Hepatocyte (in vitro differentiated cells): ENCODE data around the gene PRDM16. TPM values are rescaled to one million over a fixed set of nuclear protein-coding genes. Genes with fewer than 3 reads are reported as not detected.

Source experiments
- DNase-seq: peaks from one replicate; pipeline ENCODE4 v3.0.0-alpha.2; 2016; ENCODE audit warnings: low spot score
- H2AFZ ChIP-seq: fragments of 200-600 bp; sonication (generic); 2 replicates; pipeline ENCODE4 v1.6.0; 2016; ENCODE audit warnings: antibody characterized with exemption, mild to moderate bottlenecking
- H3K27ac ChIP-seq: fragments of 200-600 bp; sonication (generic); 2 replicates; pipeline ENCODE4 v1.5.1; 2016; ENCODE audit warnings: mild to moderate bottlenecking
- H3K27me3 ChIP-seq: fragments of 200-600 bp; sonication (generic); 2 replicates; pipeline ENCODE4 v1.6.1; 2016
- H3K36me3 ChIP-seq: fragments of 200-600 bp; sonication (generic); replicated peaks from 2 replicates; pipeline ENCODE4 v1.5.1; 2016; ENCODE audit warnings: low read depth; ENCODE audit not compliant: insufficient read depth
- H3K4me1 ChIP-seq: fragments of 200-600 bp; sonication (generic); 2 replicates; pipeline ENCODE4 v1.5.1; 2016; ENCODE audit warnings: mild to moderate bottlenecking, moderate library complexity; ENCODE audit not compliant: insufficient read depth
- H3K4me2 ChIP-seq: fragments of 200-600 bp; sonication (generic); 2 replicates; pipeline ENCODE4 v1.6.0; 2016
- H3K4me3 ChIP-seq: fragments of 200-600 bp; sonication (generic); 2 replicates; pipeline ENCODE4 v1.5.1; 2016; ENCODE audit warnings: mild to moderate bottlenecking
- H3K79me2 ChIP-seq: fragments of 200-600 bp; sonication (generic); 2 replicates; pipeline ENCODE4 v1.6.0; 2017; ENCODE audit warnings: mild to moderate bottlenecking
- H3K9me2 ChIP-seq: fragments of 200-600 bp; sonication (generic); replicated peaks from 2 replicates; pipeline ENCODE4 v1.6.0; 2017; ENCODE audit warnings: mild to moderate bottlenecking; ENCODE audit not compliant: insufficient read depth
- H3K9me3 ChIP-seq: fragments of 200-600 bp; sonication (generic); 2 replicates; pipeline ENCODE4 v1.5.1; 2016; ENCODE audit warnings: low read depth, mild to moderate bottlenecking
- H4K20me1 ChIP-seq: fragments of 200-600 bp; sonication (generic); 2 replicates; pipeline ENCODE4 v1.6.0; 2016; ENCODE audit warnings: mild to moderate bottlenecking; ENCODE audit not compliant: insufficient read depth, poor library complexity, severe bottlenecking
- CTCF ChIP-seq: fragments of 200-600 bp; sonication (generic); IDR thresholded peaks from 2 replicates; pipeline ENCODE4 v1.5.1; 2016; ENCODE audit warnings: antibody characterized with exemption, mild to moderate bottlenecking; ENCODE audit not compliant: poor library complexity
- EZH2 ChIP-seq: fragments of 200-600 bp; sonication (generic); IDR thresholded peaks from 2 replicates; pipeline ENCODE4 v1.6.1; 2016; ENCODE audit warnings: antibody characterized with exemption, mild to moderate bottlenecking, borderline replicate concordance
- EZH2phosphoT487 ChIP-seq: fragments of 200-600 bp; sonication (generic); IDR thresholded peaks from one replicate; pipeline ENCODE4 v1.6.1; 2018; ENCODE audit warnings: antibody characterized with exemption, mild to moderate bottlenecking, low read depth, moderate library complexity; ENCODE audit not compliant: unreplicated experiment, severe bottlenecking
- WGBS: methylation state at CpG from one replicate; pipeline ENCODE4 v1.1.6; 2016; ENCODE audit warnings: low lambda C conversion rate; ENCODE audit errors: missing lambda C conversion rate; 5-methylcytosine and 5-hydroxymethylcytosine counted together
- polyA plus RNA-seq: library from polyadenylated mRNA; unstranded; fragments of >200 nt; fragmentation: Nextera tagmentation; extraction: Ambion mirVana; gene quantifications from 2 replicates; pipeline ENCODE4 v1.2.1, GENCODE V29; 2016
- total RNA-seq: library from RNA; depleted of rRNA; stranded (reverse); fragments of >200 nt; gene quantifications from 2 replicates; pipeline ENCODE4 v1.2.3, GENCODE V29; 2014

PRDM16 gene
- total and polyA plus RNA-seq, 2 experiments from 2014 or later: 8.1 to 9.9 TPM

- TF ChIP-seq EZH2 (no peak), EZH2phosphoT487 (no peak), CTCF (no peak)
- no peaks in the 10 kb centered on the region for H3K9me3 ChIP-seq
- no peak within 1 kb of the TSS for H3K4me3 ChIP-seq
- DNase-seq: no peak
- H2AFZ ChIP-seq: no peak within 1 kb of the TSS
- H3K36me3 ChIP-seq: no peaks in the 10 kb centered on the region
- no peak within 1 kb of the TSS for H3K27ac ChIP-seq
- no peaks in the 10 kb centered on the region for H3K27me3 ChIP-seq
- H3K4me2 ChIP-seq: no peak within 1 kb of the TSS
- H3K9me2 ChIP-seq: no peaks in the 10 kb centered on the region
- H3K4me1 ChIP-seq: no peaks in the 10 kb centered on the region
- H4K20me1 ChIP-seq: no peaks in the 10 kb centered on the region
- WGBS: 68% methylated on average over 8 of the region's 8 CpGs
- no peaks in the 10 kb centered on the region for H3K79me2 ChIP-seq
Measured at GRCh38 chr1:3021233-3021671, 47.8 kb upstream of the PRDM16 start, which contains the start of gene ACTRT2. Gene ACTRT2 (plus strand): TSS chr1:3021467. CDS start chr1:3021687, 220 bp downstream.

- H2AFZ ChIP-seq: no peak overlapping the region
- no peaks in the 10 kb centered on the region for H3K36me3 ChIP-seq
- no peaks in the 10 kb centered on the region for H3K27me3 ChIP-seq
- no peaks in the 10 kb centered on the region for H3K9me2 ChIP-seq
- no peak for DNase-seq
- TF ChIP-seq CTCF (no peak), EZH2 (no peak), EZH2phosphoT487 (no peak)
- no peak overlapping the region for H3K4me2 ChIP-seq
- H4K20me1 ChIP-seq: no peaks in the 10 kb centered on the region
- H3K4me1 ChIP-seq: no peaks in the 10 kb centered on the region
- no peaks in the 10 kb centered on the region for H3K79me2 ChIP-seq
- no peaks in the 10 kb centered on the region for H3K9me3 ChIP-seq
- no peak overlapping the region for H3K4me3 ChIP-seq
- WGBS: 84% methylated on average over 28 of the region's 28 CpGs
- no peak overlapping the region for H3K27ac ChIP-seq
Measured at GRCh38 chr1:3021801-3022401, 47.1 kb upstream of the PRDM16 start.

- no peak overlapping the region for H3K4me3 ChIP-seq
- H3K27ac ChIP-seq: no peak overlapping the region
- no peaks in the 10 kb centered on the region for H3K79me2 ChIP-seq
- no peaks in the 10 kb centered on the region for H3K27me3 ChIP-seq
- 87% methylated on average over 18 of the region's 18 CpGs for WGBS
- no peak overlapping the region for H3K4me2 ChIP-seq
- no peaks in the 10 kb centered on the region for H4K20me1 ChIP-seq
- no peaks in the 10 kb centered on the region for H3K9me2 ChIP-seq
- TF ChIP-seq EZH2: no peak
- DNase-seq: no peak
- no peaks in the 10 kb centered on the region for H3K4me1 ChIP-seq
- H2AFZ ChIP-seq: no peak overlapping the region
- no peaks in the 10 kb centered on the region for H3K9me3 ChIP-seq
- no peaks in the 10 kb centered on the region for H3K36me3 ChIP-seq
Measured at GRCh38 chr1:3022511-3022973, 46.5 kb upstream of the PRDM16 start.

GRCh38 chr1:3022976-3023375 is 46.0 kb upstream of the PRDM16 start:
- H3K4me1 ChIP-seq: no peaks in the 10 kb centered on the region
- DNase-seq: no peak
- no peaks in the 10 kb centered on the region for H3K79me2 ChIP-seq
- H3K27ac ChIP-seq: no peak overlapping the region
- H3K4me3 ChIP-seq: no peak overlapping the region
- no peaks in the 10 kb centered on the region for H3K27me3 ChIP-seq
- no peak overlapping the region for H2AFZ ChIP-seq
- no peaks in the 10 kb centered on the region for H4K20me1 ChIP-seq
- no peak overlapping the region for H3K4me2 ChIP-seq
- no peaks in the 10 kb centered on the region for H3K9me2 ChIP-seq
- WGBS: 92% methylated on average over 14 of the region's 14 CpGs
- TF ChIP-seq CTCF: no peak
- no peak for TF ChIP-seq EZH2phosphoT487
- TF ChIP-seq EZH2: no peak
- H3K36me3 ChIP-seq: no peaks in the 10 kb centered on the region
- H3K9me3 ChIP-seq: no peaks in the 10 kb centered on the region
